ENCODE measurements around the gene BEST1. TPM values are rescaled to one million over a fixed set of nuclear protein-coding genes. Genes with fewer than 3 reads are reported as not detected.

Gene BEST1
- total RNA-seq, 1 experiment from 2014 or later = 2.3 TPM

- H3K9me3 ChIP-seq (ENCODE audit: control insufficient read depth in 1 of 2, insufficient read depth in 1 of 2, low read depth in 1 of 2, low read length in 2 of 2) = no peaks in the 10 kb centered on the region
- peaks cover 4 to 28% of the 10 kb centered on the region in 2 experiments for H3K36me3 ChIP-seq (ENCODE audit: control insufficient read depth in 1 of 2, insufficient read depth in 2 of 2, low read length in 2 of 2)
Observed at GRCh38 chr11:61960532-61960931, 10.4 kb downstream of the BEST1 start.

More at GRCh38 chr11:61960532-61960931, 10.4 kb downstream of the BEST1 start:
- DNase-seq (ENCODE audit: low read depth, low spot score) = no peak
- intact Hi-C loops (cut with micrococcal nuclease) = loop anchor here (5.0 kb wide), 1 partner anchor 63 kb away; no protein-coding TSS in a partner anchor
- H3K27me3 ChIP-seq (ENCODE audit: insufficient read depth, low read length) = no peaks in the 10 kb centered on the region
- no peak overlapping the region for H3K27ac ChIP-seq (ENCODE audit: low read depth, low read length)
- peaks cover 8% of the 10 kb centered on the region for H3K79me2 ChIP-seq (ENCODE audit: insufficient read depth, low read length)
- no peak overlapping the region for H3K9ac ChIP-seq (ENCODE audit: low read length)
- H4K20me1 ChIP-seq (ENCODE audit: insufficient read depth) = peaks cover 8% of the 10 kb centered on the region; the same call in 1 of the 2 replicates
- no peak for ATAC-seq
- POLR2A ChIA-PET = interaction anchor here (1.9 to 6.2 kb wide), 4 partner anchors 10 to 85 kb away, joined by 6 to 60 read pairs (median 15); partner anchors contain the start of gene BEST1
- TF ChIP-seq RAD21 (IDR thresholded peaks at IDR 0.05; ENCODE audit: low read depth) = no peak
- TF ChIP-seq SRF (IDR thresholded peaks at IDR 0.05; ENCODE audit: low read depth) = no peak
- no peak for TF ChIP-seq CEBPB (IDR thresholded peaks at IDR 0.05; ENCODE audit: low read depth)
- no peak for TF ChIP-seq REST (IDR thresholded peaks at IDR 0.05; ENCODE audit: low read depth)
- TF ChIP-seq TCF7L2 (IDR thresholded peaks at IDR 0.05; ENCODE audit: borderline replicate concordance, extremely low read depth, insufficient read depth, insufficient read length) = no peak
- TF ChIP-seq YY1 (IDR thresholded peaks at IDR 0.05; ENCODE audit: extremely low read depth, insufficient replicate concordance, low read depth, low read length) = no peak
- no peak for TF ChIP-seq FOSL1 (IDR thresholded peaks at IDR 0.05; ENCODE audit: low read depth)
- TF ChIP-seq POLR2AphosphoS5 (IDR thresholded peaks at IDR 0.05; ENCODE audit: low read depth, low read length) = no peak
- TF ChIP-seq ELF1 (IDR thresholded peaks at IDR 0.05; ENCODE audit: borderline replicate concordance, low read depth) = no peak
- H2AFZ ChIP-seq (ENCODE audit: low read depth, low read length, poor library complexity, severe bottlenecking) = no peak overlapping the region
- BruUV-seq (replicated peaks) = no TSS peak
- CTCF ChIA-PET = no interaction called here
- peaks cover under 1 to 48% of the 10 kb centered on the region in 2 experiments; a peak in 3 of 4 replicates for H3K4me1 ChIP-seq (ENCODE audit: control insufficient read depth in 1 of 2, insufficient read depth in 2 of 2, low read length in 2 of 2)
- RAD21 ChIA-PET (ENCODE audit: low non-redundant PET in 1 of 2, low total read pairs in 2 of 2, uncharacterized antibody in 2 of 2, unreplicated experiment in 2 of 2) = no interaction called here
- no peak overlapping the region for H3K4me3 ChIP-seq (replicated peaks in 1 of 2; ENCODE audit: low read depth in 1 of 2, low read length in 2 of 2)
- H3K9me2 ChIP-seq (ENCODE audit: insufficient read depth) = no peaks in the 10 kb centered on the region
- H3K4me2 ChIP-seq (ENCODE audit: low read length) = no peak overlapping the region

All from HCT116 (cell line).